Measurements from ENCODE around the gene LRRK1.

DNA sequence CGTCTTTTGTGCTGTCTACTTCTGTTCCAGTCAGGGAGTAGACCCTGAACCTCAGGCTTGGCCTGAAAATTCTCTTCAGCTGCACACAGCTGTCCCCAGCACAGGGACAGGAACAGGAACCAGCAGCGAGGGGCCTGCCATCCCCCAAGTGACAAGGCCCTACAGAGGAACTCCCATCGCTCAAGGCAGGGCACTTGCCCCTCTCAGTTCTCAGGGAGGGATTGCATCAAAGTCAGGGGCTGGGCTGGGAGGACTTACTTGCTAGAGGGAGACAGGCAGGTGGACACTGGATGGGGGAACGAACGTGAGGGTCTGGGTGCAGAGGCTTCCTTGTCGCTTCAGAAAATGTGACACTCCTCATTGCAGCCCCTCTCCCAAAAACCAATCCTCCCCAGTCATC lies 169.1 kb downstream of the LRRK1 start:
- TF ChIP-seq, protein P1, sequence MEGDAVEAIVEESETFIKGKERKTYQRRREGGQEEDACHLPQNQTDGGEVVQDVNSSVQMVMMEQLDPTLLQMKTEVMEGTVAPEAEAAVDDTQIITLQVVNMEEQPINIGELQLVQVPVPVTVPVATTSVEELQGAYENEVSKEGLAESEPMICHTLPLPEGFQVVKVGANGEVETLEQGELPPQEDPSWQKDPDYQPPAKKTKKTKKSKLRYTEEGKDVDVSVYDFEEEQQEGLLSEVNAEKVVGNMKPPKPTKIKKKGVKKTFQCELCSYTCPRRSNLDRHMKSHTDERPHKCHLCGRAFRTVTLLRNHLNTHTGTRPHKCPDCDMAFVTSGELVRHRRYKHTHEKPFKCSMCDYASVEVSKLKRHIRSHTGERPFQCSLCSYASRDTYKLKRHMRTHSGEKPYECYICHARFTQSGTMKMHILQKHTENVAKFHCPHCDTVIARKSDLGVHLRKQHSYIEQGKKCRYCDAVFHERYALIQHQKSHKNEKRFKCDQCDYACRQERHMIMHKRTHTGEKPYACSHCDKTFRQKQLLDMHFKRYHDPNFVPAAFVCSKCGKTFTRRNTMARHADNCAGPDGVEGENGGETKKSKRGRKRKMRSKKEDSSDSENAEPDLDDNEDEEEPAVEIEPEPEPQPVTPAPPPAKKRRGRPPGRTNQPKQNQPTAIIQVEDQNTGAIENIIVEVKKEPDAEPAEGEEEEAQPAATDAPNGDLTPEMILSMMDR (IDR thresholded peaks at IDR 0.05) = no peak
- TF ChIP-seq POLR2A (IDR thresholded peaks at IDR 0.05) = no peak

Measured in thyroid gland (tissue), 4 donors.